Spleen (tissue), 11 donors: Measurements from ENCODE around the gene NDUFS7. TPM values are rescaled to one million over a fixed set of nuclear protein-coding genes. Genes with fewer than 3 reads are reported as not detected.
A peak's percentile ranks its signal among the peaks of the same experiment; 100 is the strongest.

Source experiments
- DNase-seq: peaks from one replicate; pipeline ENCODE4 v3.0.0-alpha.2; 2020
- H3K27ac ChIP-seq, 8 donors: fragments of 200-600 bp; sonication (generic) in 7 of 8; 1 replicate in 4 of 8; 2 replicates in 4 of 8; pipeline versions ENCODE4 v1.5.0 to v1.8.0; 2016 to 2021; ENCODE audit warnings: inconsistent platforms in 4 of 8, mild to moderate bottlenecking in 4 of 8, moderate library complexity in 1 of 8
- H3K27me3 ChIP-seq, 7 donors: fragments of 200-600 bp; sonication (generic) in 6 of 7; replicated peaks in 1 of 7; 1 replicate in 4 of 7; 2 replicates in 3 of 7; pipeline versions ENCODE4 v1.5.0 to v1.8.0; 2016 to 2021; ENCODE audit warnings: inconsistent platforms in 3 of 7, mild to moderate bottlenecking in 1 of 7
- H3K36me3 ChIP-seq, 6 donors: fragments of 200-600 bp; sonication (generic) in 5 of 6; 1 replicate in 4 of 6; 2 replicates in 2 of 6; pipeline versions ENCODE4 v1.5.0 to v1.8.0; 2016 to 2021; ENCODE audit warnings: inconsistent platforms in 2 of 6
- H3K4me1 ChIP-seq, 6 donors: fragments of 200-600 bp; sonication (generic) in 5 of 6; 1 replicate in 3 of 6; 2 replicates in 3 of 6; pipeline versions ENCODE4 v1.5.0 to v1.8.0; 2016 to 2021; ENCODE audit warnings: inconsistent platforms in 3 of 6
- H3K4me3 ChIP-seq, 8 donors: fragments of 200-600 bp; sonication (generic) in 7 of 8; 1 replicate in 4 of 8; 2 replicates in 4 of 8; pipeline versions ENCODE4 v1.5.0 to v1.8.0; 2016 to 2021; ENCODE audit warnings: inconsistent platforms in 4 of 8, mild to moderate bottlenecking in 4 of 8, moderate library complexity in 2 of 8
- H3K9me3 ChIP-seq, 8 donors: fragments of 200-600 bp; sonication (generic) in 7 of 8; 1 replicate in 4 of 8; 2 replicates in 4 of 8; pipeline versions ENCODE4 v1.5.0 to v1.8.0; 2016 to 2021; ENCODE audit warnings: inconsistent platforms in 4 of 8
- POLR2A ChIP-seq, 3 donors: fragments of 450-650 bp; IDR thresholded peaks; one replicate each; pipeline ENCODE4 v1.5.1; 2017; ENCODE audit warnings: antibody characterized with exemption in 3 of 3, mild to moderate bottlenecking in 1 of 3
- POLR2AphosphoS5 ChIP-seq, 3 donors: sonication (generic); formaldehyde crosslinking; IDR thresholded peaks; one replicate each; pipeline ENCODE4 v1.5.1; 2017; ENCODE audit warnings: antibody characterized with exemption in 3 of 3
- WGBS, 5 donors: extraction: QIAGEN DNeasy Blood & Tissue Kit in 3 of 5; methylation state at CpG; one replicate each; pipeline versions ENCODE4 v1.1.5 to v1.1.7; 2013 to 2018; 5-methylcytosine and 5-hydroxymethylcytosine counted together
- intact Hi-C: fragments of 100-400 bp; cut with DNase I; formaldehyde crosslinking; loops from one replicate; pipeline ENCODE4 v1.15.0; 2023; ENCODE audit warnings: low total_unique reads
- polyA plus RNA-seq, 3 donors: library from polyadenylated mRNA; stranded (reverse); fragments of 200-250 nt; gene quantifications; one replicate each; pipeline ENCODE4 v1.2.1, GENCODE V29; 2013
- total RNA-seq, 7 donors: library from RNA; depleted of rRNA in 3 of 7; stranded (reverse); fragments of >200 nt in 3 of 7; fragmentation: NEBNext Ultra II Directional in 4 of 7; extraction: Animal tissue kit (Norgen Biotek cat#: 25700) in 4 of 7; gene quantifications; one replicate each; pipeline versions ENCODE4 v1.1.0 to v1.2.1, GENCODE V29; 2016 to 2021
- TF ChIP-seq, protein P1 (sequence below), 11 experiments: fragments of 200-600 bp in 7 of 11; fragments of 450-650 bp in 4 of 11; sonication (generic) in 4 of 11; IDR thresholded peaks in 8 of 11; conservative IDR thresholded peaks in 3 of 11; 1 replicate in 7 of 11; 2 replicates in 4 of 11; pipeline versions ENCODE4 v1.4.0 to v1.8.0; 2016 to 2021; ENCODE audit warnings: antibody characterized with exemption in 11 of 11, inconsistent platforms in 4 of 11, mild to moderate bottlenecking in 1 of 11
- donor health status: healthy with polysubstance abuse.
- donor health status: DM: no; HTN: no; CAD: no; lungs with moderate emphysema.
- donor health status: DM: no; HTN: no; CAD: no.
- donor health status: Bipolar disorder and iron deficiency.
- donor health status: healthy.
- donor health status: DM: no; HTN: no; CAD: no.
- donor health status: DM: yes; HTN: yes; CAD: no.

NDUFS7 gene
- total and polyA plus RNA-seq, 10 donors: 64.0 to 133 (median 81.6) TPM

DNA sequence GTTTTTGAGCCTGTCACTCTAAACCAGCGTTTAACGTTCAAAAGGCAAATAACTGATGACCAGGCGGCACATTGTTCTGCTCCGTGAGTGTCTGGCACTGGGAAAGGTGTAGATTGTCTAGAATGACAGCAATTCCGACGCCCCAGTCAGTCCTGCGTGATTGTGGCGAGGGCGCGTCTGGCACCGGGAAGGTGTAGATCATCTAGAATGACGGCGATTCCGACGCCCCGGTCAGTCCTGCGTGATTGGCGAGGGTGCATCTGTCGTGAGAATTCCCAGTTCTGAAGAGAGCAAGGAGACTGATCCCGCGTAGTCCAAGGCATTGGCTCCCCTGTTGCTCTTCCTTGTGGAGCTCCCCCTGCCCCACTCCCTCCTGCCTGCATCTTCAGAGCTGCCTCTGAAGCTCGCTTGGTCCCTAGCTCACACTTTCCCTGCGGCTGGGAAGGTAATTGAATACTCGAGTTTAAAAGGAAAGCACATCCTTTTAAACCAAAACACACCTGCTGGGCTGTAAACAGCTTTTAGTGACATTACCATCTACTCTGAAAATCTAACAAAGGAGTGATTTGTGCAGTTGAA lies 26.1 kb upstream of the NDUFS7 start:
- WGBS, 5 donors: 92 to 94% (median 94%) methylated on average over 24 of the region's 24 CpGs
- Histone ChIP-seq H3K27ac (no peak overlapping the region), H3K36me3 (peaks cover 0 to 60% (median 34%) of the 10 kb centered on the region in 6 donors), H3K4me1 (peaks cover 0 to 66% (median 46%) of the 10 kb centered on the region in 6 donors), H3K4me3 (no peak overlapping the region), H3K27me3 (no peaks in the 10 kb centered on the region), H3K9me3 (no peaks in the 10 kb centered on the region)
- intact Hi-C loops: no loop called here
- TF ChIP-seq, protein P1, sequence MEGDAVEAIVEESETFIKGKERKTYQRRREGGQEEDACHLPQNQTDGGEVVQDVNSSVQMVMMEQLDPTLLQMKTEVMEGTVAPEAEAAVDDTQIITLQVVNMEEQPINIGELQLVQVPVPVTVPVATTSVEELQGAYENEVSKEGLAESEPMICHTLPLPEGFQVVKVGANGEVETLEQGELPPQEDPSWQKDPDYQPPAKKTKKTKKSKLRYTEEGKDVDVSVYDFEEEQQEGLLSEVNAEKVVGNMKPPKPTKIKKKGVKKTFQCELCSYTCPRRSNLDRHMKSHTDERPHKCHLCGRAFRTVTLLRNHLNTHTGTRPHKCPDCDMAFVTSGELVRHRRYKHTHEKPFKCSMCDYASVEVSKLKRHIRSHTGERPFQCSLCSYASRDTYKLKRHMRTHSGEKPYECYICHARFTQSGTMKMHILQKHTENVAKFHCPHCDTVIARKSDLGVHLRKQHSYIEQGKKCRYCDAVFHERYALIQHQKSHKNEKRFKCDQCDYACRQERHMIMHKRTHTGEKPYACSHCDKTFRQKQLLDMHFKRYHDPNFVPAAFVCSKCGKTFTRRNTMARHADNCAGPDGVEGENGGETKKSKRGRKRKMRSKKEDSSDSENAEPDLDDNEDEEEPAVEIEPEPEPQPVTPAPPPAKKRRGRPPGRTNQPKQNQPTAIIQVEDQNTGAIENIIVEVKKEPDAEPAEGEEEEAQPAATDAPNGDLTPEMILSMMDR (IDR thresholded peaks at IDR 0.05 in 8 of 11, conservative IDR thresholded peaks at IDR 0.05 in 3 of 11): no peak
- TF ChIP-seq POLR2AphosphoS5 (IDR thresholded peaks at IDR 0.05) (no peak), POLR2A (IDR thresholded peaks at IDR 0.05) (no peak)
- no peak for DNase-seq

DNA sequence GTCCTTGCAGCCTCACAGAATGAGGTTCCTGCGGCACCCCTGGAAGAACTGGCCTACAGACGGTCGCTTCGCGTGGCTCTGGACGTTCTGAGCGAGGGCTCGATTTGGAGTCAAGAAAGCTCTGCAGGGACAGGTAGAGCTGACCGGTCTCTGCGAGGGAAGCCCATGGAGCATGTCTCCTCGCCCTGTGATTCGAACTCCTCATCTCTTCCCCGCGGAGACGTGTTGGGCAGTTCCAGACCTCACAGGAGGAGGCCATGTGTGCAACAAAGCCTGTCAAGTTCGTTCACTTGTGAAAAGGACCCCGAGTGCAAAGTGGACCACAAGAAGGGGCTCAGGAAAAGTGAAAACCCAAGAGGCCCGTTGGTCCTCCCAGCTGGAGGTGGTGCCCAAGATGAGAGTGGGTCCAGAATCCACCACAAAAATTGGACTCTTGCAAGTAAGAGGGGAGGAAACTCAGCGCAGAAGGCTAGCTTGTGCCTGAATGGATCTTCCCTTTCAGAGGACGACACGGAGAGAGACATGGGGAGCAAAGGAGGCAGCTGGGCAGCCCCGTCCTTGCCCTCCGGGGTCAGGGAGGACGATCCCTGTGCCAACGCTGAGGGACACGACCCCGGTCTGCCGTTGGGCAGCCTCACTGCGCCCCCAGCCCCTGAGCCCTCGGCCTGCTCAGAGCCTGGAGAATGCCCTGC lies 23.4 kb upstream of the NDUFS7 start:
- intact Hi-C loops: no loop called here
- H3K9me3 ChIP-seq: no peaks in the 10 kb centered on the region
- peaks cover 0 to 83% (median 38%) of the 10 kb centered on the region in 6 donors for H3K36me3 ChIP-seq
- no peak for DNase-seq
- H3K27ac ChIP-seq: peak overlapping the region in 6 of 8 donors; percentile 20 to 65 (median 46)
- TF ChIP-seq POLR2A (IDR thresholded peaks at IDR 0.05): no peak
- TF ChIP-seq, protein P1 (IDR thresholded peaks at IDR 0.05 in 8 of 11, conservative IDR thresholded peaks at IDR 0.05 in 3 of 11): no peak
- no peak for TF ChIP-seq POLR2AphosphoS5 (IDR thresholded peaks at IDR 0.05)
- 84 to 92% (median 87%) methylated on average over 22 to 30 of the region's 30 CpGs for WGBS, 5 donors
- no peak overlapping the region for H3K4me3 ChIP-seq
- no peaks in the 10 kb centered on the region for H3K27me3 ChIP-seq
- H3K4me1 ChIP-seq: peaks cover 12 to 79% (median 55%) of the 10 kb centered on the region in 6 donors

DNA sequence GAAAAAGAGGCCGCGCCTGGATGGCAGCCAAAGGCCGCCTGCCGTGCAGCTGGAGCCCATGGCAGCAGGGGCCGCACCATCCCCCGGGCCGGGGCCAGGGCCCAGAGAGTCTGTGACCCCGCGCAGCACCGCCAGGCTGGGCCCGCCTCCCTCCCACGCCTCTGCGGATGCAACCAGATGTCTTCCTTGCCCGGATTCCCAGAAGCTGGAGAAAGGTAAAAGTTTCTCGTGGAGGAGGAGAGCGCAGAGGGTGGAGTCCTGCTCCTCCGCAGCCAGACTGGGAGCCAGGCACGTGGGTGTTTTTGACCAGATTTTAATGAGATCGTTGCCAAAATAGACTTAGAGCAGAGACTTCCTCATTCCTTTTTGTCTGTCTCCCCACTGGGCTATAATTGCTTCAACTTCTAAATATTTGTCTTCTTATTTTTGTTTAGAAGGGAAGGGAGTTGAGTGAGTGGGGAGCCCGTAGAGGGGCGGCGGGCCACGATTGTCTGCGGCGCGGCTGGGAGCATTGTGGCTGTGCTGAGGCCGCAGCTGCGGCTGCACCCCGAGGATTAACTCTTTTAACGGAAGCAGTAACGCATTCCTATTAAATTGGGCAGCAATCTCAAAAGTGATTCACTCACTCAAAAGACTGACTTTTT lies 22.8 kb upstream of the NDUFS7 start:
- peak overlapping the region in 7 of 8 donors; percentile 39 to 65 (median 47) for H3K27ac ChIP-seq
- WGBS, 5 donors: 57 to 73% (median 67%) methylated on average over 24 to 31 of the region's 31 CpGs
- peaks cover 0 to 90% (median 43%) of the 10 kb centered on the region in 6 donors for H3K36me3 ChIP-seq
- H3K4me1 ChIP-seq: peaks cover 12 to 72% (median 49%) of the 10 kb centered on the region in 6 donors
- TF ChIP-seq POLR2AphosphoS5 (IDR thresholded peaks at IDR 0.05): peak; percentile 43 to 83 (median 71)
- TF ChIP-seq POLR2A (IDR thresholded peaks at IDR 0.05): no peak
- no peak for DNase-seq
- peak overlapping the region in 1 of 8 donors; percentile 26 for H3K4me3 ChIP-seq
- intact Hi-C loops: no loop called here
- H3K27me3 ChIP-seq: no peaks in the 10 kb centered on the region
- H3K9me3 ChIP-seq: no peaks in the 10 kb centered on the region

DNA sequence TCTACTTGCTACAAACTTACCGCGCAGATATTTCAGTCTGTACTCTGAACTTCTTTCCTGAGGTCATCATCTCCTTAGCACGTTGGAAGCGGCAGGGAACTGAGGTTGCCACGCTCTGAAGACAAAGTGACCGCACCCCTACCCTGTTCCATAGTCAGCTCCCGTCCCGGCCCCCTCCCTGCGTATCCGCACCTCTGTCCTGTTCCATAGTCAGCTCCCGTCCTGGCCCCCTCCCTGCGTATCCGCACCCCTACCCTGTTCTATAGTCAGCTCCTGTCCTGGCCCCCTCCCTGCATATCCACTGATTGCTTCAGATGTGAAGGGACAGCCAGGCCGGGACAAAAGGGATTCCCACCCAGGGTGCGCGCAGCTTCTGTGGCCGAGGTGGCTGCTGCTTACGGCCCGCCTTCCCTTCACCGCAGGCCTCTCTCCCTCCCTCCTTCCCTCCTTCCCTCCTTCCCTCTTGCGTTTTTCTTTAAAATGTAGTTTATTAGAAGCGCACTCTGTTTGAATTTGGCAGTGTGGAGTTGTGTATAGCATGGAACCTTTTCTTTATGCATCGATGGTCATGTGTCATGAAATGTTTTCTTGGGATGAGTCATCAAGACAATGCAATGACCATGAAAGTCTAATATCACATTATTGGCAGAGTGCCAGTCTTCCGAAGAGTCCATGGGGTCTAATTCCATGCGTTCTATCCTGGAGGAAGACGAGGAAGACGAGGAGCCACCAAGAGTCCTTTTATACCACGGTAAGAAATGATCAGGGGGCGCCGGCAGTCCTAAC lies 21.9 kb upstream of the NDUFS7 start:
- 78 to 86% (median 82%) methylated on average over 30 of the region's 30 CpGs for WGBS, 5 donors

More for the DNA sequence above, 21.9 kb upstream of the NDUFS7 start:
- peaks cover 12 to 64% (median 41%) of the 10 kb centered on the region in 6 donors for H3K4me1 ChIP-seq
- peak overlapping the region in 1 of 8 donors; percentile 26 for H3K4me3 ChIP-seq
- intact Hi-C loops: no loop called here
- peak overlapping the region in 7 of 8 donors; percentile 33 to 65 (median 47) for H3K27ac ChIP-seq
- no peak for TF ChIP-seq POLR2A (IDR thresholded peaks at IDR 0.05)
- no peak for TF ChIP-seq POLR2AphosphoS5 (IDR thresholded peaks at IDR 0.05)
- TF ChIP-seq, protein P1 (IDR thresholded peaks at IDR 0.05 in 8 of 11, conservative IDR thresholded peaks at IDR 0.05 in 3 of 11): no peak
- H3K27me3 ChIP-seq: no peaks in the 10 kb centered on the region
- H3K9me3 ChIP-seq: no peaks in the 10 kb centered on the region
- DNase-seq: no peak
- H3K36me3 ChIP-seq: peaks cover 0 to 97% (median 51%) of the 10 kb centered on the region in 6 donors
